NCI-H2171 treated with DMSO at 0.1 percent for 48 hours (cell line): Measurements from ENCODE around the gene CCDC73.
"Not testable (repeated sequence)": the region's sequence is repeated elsewhere in the genome, so short reads cannot be mapped to it uniquely, and the experiment has no call there.

ENCODE experiments used
- DNase-seq: peaks from one replicate; lab custom pipeline; 2025; lab: John Stamatoyannopoulos, UW

Gene CCDC73

GRCh38 chr11:32796425-32796824 is 2.0 kb upstream of the CCDC73 start:
- no peak for DNase-seq

GRCh38 chr11:32792948-32793475 is 1.4 kb downstream of the CCDC73 start:
- DNase-seq, result peak; percentile 79

GRCh38 chr11:32792111-32792947 is 2.1 kb downstream of the CCDC73 start:
- DNase-seq, result no peak

- no peak for DNase-seq
Measured at GRCh38 chr11:32790916-32791315, 3.5 kb downstream of the CCDC73 start.

DNA sequence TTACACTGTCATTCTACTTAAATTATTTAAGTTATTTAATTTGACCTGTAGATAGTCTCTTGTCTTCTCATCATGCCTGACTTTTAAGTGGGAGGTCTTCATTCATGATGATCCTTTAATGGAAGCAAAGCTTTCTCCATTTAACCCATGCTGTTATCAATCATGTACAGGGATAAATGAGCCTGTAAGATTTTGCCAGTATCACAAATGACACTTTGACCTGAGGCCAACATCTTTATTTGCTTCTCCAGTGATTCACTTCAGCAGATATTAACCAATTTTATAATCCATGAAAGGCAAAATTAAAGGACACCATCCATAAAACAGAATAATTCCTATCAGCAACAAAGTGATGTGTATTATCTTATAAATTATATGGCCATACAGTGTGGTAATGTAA is 7.7 kb downstream of the CCDC73 start:
- DNase-seq, result no peak

- no peak for DNase-seq
Measured at GRCh38 chr11:32785262-32785661, 9.2 kb downstream of the CCDC73 start.

DNA sequence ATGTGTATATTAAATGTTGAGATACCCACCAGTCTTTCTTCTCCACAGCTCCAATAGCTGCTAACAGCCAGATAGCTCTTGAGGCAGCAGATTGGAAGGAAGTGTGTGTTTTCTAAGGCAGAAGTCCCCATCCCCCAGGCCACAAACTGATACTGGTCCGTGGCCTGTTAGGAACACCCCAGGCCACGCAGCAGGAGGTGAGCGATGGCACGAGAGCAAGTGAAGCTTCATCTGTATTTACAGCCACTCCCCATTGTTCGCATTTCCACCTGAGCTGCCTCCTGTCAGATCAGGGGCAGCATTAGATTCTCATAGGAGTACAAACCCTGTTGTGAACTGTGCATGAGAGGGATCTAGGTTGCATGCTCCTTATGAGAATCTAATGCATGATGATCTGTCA is 12.7 kb downstream of the CCDC73 start:
- DNase-seq, result no peak

DNA sequence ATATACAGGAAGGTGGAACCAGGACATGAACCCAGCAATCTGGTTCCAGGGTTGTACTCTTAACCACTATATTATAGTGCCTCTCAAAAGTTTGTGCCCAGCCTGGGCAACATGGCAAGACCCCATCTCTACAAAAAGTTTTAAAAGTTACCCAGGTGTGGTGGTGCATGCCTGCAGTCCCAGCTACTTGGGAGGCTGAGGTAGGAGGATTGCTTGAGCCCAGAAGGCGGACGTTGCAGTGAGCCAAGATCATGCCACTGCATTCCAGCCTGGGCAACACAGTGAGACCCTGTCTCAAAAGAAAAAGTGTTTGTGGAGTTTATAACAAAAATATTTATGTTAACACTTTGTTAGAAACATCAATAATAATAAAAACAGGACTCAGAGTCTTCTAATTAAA is 13.6 kb downstream of the CCDC73 start:
- DNase-seq, result not testable (repeated sequence)

GRCh38 chr11:32779136-32779535 is 15.3 kb downstream of the CCDC73 start:
- no peak for DNase-seq

DNA sequence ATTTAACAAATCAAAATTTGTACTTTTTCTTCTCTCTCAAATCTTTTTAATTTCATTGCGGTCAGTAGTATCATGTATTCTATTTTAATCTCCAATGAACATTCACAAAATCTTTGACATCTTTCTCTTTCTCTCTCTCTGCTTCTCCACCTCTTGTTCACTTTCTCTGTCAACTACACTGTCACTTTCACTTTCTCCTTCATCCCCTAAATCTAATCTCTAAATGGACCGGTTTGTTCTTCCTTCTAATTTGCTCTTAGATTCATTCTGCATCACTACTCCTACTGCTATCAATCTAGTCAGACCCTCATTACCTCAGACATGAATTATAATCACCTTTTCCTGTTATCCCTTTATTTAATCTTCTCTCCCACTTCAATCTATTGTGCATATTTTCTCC is 18.6 kb downstream of the CCDC73 start:
- DNase-seq, result no peak

DNA sequence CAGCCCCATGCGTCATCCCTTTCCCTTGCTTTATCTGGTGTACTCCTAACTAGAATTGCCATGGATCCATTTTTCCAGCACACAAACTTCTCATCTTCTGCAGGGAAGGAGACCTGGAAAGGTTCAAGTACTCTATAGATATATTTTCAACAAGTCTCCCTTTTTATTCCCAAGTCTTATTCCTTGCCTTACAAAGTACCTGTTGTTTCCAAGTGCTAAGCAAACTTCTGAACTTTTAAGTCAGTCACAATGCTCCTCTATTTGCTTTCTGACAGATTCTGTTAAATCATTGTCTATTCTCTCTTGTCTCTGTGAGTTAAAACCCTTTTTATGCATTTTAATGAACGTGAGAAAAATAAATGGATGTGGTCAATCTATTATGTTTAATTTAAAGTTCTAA is 20.4 kb downstream of the CCDC73 start:
- no peak for DNase-seq

DNA sequence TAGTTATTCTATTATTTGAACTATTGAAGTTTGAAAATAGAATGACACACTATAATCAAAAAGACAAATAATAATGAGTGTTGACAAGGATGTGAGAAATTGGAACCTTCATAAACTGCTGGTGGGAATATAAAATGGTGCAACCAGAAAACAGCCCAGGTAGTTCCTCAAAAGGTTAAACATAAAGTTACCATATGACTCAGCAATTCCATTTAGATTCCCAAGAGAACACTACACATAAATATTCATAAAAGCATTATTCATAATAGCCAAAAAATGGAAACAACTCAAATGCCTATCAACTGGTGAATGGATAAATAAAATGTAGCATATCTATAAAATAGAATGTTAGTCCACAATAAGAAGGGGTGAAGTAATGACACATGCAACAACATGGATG is 21.7 kb downstream of the CCDC73 start:
- no peak for DNase-seq

DNA sequence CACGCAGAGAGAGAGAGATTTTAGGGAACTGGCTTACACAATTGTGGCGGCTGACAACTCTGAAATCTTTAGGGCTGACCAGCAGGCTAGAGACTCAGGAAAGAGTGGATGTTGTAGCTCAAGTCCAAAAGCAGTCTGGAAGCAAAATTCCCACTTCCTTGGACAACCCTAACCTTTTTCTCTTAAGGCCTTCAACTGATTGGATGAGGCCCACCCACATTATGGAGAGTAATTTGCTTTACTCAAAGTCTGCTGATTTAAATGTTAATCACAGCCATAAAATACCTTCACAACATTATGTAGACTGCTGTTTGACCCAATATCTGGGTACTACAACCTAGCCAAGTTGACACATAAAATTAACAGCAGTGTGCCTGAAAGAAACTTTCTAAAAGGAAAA is 32.7 kb downstream of the CCDC73 start:
- not testable (repeated sequence) for DNase-seq

DNA sequence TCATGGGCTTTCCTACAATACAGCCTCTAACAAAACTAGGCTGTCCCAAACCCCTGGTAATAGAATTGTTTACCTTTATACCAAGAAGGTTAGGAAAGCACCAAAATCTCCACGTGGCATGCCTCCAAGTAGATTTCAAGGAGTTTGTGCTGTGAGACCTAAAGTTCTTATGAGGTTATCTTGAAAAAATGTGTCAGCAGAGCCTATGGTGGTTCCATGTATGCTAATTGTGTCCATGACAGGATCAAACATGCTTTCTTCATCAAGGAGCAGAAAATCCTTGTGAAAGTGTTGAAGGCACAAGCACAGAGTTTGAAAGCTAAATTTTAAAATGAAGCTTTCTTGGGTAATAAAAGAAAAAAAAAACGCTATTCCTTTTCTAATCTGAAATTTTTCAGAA is 36.2 kb downstream of the CCDC73 start:
- DNase-seq, result no peak

GRCh38 chr11:32753181-32753580 is 41.3 kb downstream of the CCDC73 start:
- DNase-seq, result not testable (repeated sequence)

GRCh38 chr11:32752001-32752400 is 42.5 kb downstream of the CCDC73 start:
- DNase-seq, result no peak

DNA sequence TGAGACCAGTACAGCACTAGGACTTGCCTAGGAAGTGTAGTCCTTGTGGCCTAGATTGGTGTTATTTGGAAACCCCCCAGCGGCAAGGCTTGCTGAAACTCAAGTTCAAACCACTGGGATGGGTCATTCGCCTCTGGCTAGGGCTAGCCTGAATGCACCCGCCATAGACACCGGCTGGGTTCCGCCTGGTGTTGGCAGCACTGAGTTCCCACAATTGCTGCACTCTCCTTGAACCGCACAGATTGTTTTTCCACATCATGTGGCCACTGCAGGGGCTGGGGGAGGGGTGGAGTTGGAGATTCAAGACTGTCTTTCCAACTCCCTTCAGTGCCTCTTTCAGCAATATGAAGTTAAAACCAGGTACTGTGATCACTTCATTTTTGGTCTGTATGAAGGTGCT is 43.1 kb downstream of the CCDC73 start:
- DNase-seq, result no peak

- DNase-seq, result no peak
Measured at GRCh38 chr11:32729976-32730375, 64.5 kb downstream of the CCDC73 start.

DNA sequence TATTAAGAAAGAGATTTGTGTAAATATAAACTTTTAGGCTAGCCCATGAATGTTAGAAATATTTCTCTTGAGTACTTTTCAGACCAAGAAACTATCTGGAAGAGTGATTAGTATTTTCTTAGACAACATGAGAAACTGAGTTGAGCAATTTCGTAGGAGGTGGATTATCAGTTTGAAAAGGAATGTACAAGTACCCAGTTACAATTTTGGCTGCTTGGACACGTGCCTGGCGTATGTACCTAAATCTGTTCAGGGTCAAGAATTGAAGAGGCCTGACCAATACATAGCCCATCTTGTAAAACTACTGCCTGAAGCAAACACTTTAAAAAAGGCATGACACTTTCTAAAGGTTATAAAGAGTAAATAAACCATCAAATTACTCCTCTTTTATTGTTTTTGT is 71.1 kb downstream of the CCDC73 start:
- no peak for DNase-seq

DNA sequence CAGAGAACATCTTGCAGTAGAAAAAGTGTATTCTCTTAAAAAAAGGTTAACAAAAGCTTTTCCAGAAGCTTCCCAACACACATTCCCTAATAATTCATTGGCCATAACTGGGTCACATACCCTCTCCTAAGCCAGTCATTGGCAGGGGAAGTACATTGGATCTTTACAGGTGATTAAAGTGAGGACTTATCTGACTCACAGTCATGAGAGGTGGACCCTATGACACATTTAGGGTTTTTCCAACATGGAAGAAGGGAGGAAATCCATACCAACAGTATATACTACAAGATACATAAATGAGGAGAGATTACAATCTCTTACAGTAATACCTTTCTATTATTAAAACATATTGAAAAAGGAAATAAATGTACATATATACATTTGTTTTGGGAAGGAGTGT is 72.2 kb downstream of the CCDC73 start:
- DNase-seq, result no peak

DNA sequence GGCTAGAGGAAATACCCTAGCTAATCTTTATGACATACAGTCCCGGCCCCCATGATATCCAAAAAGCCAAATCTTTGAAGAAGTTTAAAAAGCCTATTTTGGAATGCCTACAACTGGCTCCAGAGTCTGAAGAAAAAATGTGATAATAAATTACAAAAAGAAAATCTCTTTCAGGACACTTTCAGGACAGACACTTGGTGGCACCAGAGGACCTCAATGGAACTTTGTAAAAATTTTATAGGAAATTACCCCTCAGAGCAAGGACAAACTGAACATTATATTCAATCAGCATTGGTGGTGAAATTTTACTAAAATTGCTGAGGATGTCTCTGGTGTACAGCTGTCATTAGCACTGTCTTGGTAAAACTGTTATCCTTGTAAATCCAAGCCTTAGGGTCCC is 81.0 kb downstream of the CCDC73 start:
- DNase-seq, result peak; percentile 30

- DNase-seq, result not testable (repeated sequence)
Measured at GRCh38 chr11:32708978-32709377, 85.5 kb downstream of the CCDC73 start.

- peak; percentile 27 for DNase-seq
Measured at GRCh38 chr11:32706985-32707741, 87.3 kb downstream of the CCDC73 start.
